C4-2B (cell line): ENCODE measurements around the gene IL2RG.

Experiments used
- H3K27ac ChIP-seq: fragments of 450-650 bp; 2 replicates; pipeline ENCODE4 v1.5.1; 2017
- ZFX ChIP-seq: fragments of 450-650 bp; IDR thresholded peaks from 2 replicates; pipeline ENCODE4 v1.6.1; 2017
- TF ChIP-seq, protein P1 (sequence below): fragments of 450-650 bp; conservative IDR thresholded peaks from 2 replicates; pipeline ENCODE4 v1.5.1; 2017; ENCODE audit warnings: mild to moderate bottlenecking

The IL2RG gene

DNA sequence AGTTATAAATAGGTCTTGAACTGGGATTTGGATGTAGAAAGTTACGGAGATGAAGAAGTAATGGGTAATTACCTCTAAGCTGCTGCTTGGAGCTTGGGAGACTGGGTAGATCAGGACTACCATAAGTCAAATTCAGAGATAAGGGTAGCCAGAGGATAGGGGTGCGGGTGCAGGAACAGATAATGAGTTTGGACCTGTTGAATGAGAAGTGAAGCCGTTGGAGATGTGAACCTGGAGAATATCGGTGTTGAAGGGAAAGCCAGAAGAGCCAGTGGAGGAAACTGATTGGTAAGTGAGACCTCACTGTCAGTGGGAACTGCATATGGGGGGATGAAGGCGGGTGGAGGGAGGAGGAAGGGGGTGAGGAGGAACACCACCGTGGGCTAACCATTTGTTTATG, 16.3 kb downstream of the IL2RG start:
- peak overlapping the region; percentile 46 for H3K27ac ChIP-seq
- TF ChIP-seq ZFX = no peak
- TF ChIP-seq, protein P1, sequence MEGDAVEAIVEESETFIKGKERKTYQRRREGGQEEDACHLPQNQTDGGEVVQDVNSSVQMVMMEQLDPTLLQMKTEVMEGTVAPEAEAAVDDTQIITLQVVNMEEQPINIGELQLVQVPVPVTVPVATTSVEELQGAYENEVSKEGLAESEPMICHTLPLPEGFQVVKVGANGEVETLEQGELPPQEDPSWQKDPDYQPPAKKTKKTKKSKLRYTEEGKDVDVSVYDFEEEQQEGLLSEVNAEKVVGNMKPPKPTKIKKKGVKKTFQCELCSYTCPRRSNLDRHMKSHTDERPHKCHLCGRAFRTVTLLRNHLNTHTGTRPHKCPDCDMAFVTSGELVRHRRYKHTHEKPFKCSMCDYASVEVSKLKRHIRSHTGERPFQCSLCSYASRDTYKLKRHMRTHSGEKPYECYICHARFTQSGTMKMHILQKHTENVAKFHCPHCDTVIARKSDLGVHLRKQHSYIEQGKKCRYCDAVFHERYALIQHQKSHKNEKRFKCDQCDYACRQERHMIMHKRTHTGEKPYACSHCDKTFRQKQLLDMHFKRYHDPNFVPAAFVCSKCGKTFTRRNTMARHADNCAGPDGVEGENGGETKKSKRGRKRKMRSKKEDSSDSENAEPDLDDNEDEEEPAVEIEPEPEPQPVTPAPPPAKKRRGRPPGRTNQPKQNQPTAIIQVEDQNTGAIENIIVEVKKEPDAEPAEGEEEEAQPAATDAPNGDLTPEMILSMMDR = no peak

GRCh38 chrX:71091263-71091662, 20.1 kb downstream of the IL2RG start:
- H3K27ac ChIP-seq = no peak overlapping the region
- TF ChIP-seq, protein P1 = no peak

GRCh38 chrX:71085900-71086299, 25.5 kb downstream of the IL2RG start:
- TF ChIP-seq, protein P1 = no peak
- TF ChIP-seq ZFX = no peak
- H3K27ac ChIP-seq = no peak overlapping the region

- no peak overlapping the region for H3K27ac ChIP-seq
Observed at GRCh38 chrX:71082822-71083221, 28.6 kb downstream of the IL2RG start.

DNA sequence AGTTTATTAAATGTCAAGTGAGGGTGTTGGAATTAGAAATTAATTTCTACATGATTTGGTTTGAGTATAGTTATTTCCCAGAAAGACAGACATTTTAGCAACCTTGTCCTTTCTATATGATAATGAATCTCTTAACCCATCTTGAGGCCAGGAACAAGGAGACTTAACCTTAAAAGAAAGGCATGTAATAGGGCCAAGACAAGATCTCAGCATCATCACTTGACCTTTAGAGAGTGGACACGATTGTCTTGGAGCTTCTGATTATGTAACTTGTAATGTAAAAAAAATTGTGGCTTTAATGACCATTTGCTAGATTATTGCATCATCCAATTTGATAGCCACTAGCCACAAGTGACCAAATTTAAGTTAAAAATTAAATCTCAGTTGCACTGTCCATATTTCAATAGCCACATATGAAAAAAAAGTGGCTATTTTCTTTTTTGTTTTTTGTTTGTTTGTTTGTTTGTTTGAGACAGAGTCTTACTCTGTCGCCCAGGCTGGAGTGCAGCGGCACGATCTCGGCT, 29.2 kb downstream of the IL2RG start:
- no peak overlapping the region for H3K27ac ChIP-seq

More at GRCh38 chrX:71082822-71083221, 28.6 kb downstream of the IL2RG start:
- no peak for TF ChIP-seq ZFX
- TF ChIP-seq, protein P1 = no peak

DNA sequence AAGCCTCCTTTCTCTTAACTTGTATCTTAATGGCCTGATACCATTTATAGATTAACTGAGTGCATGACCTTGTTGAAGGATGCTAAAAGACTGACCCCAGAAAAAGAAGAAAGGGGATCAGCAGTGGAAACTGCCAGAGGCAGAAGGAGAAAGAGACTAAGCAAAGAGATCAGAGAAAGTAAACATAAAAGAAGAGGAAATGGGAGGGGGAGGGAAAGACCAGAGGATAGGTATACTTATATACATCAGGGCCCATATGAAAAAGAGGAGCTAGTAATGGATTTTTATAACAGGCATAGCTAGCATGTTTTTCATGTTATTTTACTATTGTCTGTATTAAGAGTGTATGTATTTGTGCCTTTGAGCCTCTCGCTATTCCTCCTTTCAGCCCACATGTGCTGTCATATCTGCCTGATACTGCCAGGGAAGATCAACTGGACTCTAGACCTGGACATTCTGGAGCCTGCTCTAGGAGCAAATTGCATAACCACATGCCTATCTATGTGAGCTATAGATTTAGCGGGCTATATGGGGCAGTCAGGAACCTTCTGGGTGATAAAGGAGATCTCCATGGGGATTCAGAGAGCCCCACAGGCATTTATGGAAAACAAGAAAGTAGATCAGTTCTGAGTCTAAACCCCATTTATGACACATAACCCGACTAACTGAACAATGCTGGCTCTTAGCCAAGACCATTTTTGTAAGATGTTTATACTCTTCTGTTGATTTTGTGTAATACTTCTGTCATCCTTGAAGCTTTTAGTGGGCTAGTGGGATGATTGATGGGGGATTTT, 29.9 kb downstream of the IL2RG start:
- no peak for TF ChIP-seq ZFX
- TF ChIP-seq, protein P1 = no peak
- H3K27ac ChIP-seq = no peak overlapping the region

More for the DNA sequence above, 29.2 kb downstream of the IL2RG start:
- TF ChIP-seq, protein P1 = no peak
- no peak for TF ChIP-seq ZFX

- TF ChIP-seq ZFX = no peak
- TF ChIP-seq, protein P1 = no peak
- H3K27ac ChIP-seq = no peak overlapping the region
Observed at GRCh38 chrX:71070531-71070930, 40.8 kb downstream of the IL2RG start.
